GM19452 (cell line): ENCODE data around the gene CAMTA1.

ENCODE experiments used
- ATAC-seq: cut with Tn5 transposase; IDR thresholded peaks from one replicate; pipeline ENCODE4 v1.9.1; 2021; ENCODE audit not compliant: unreplicated experiment

The CAMTA1 gene

GRCh38 chr1:7534061-7534825, 749.0 kb downstream of the CAMTA1 start:
- ATAC-seq: no peak

- no peak for ATAC-seq
Observed at GRCh38 chr1:7535016-7535415, 749.8 kb downstream of the CAMTA1 start.

GRCh38 chr1:7535934-7536878, 751.0 kb downstream of the CAMTA1 start:
- ATAC-seq: no peak

GRCh38 chr1:7536891-7537591, 751.8 kb downstream of the CAMTA1 start:
- ATAC-seq: no peak

- ATAC-seq: no peak
Observed at GRCh38 chr1:7538033-7538432, 752.8 kb downstream of the CAMTA1 start.

GRCh38 chr1:7538849-7539768, 753.9 kb downstream of the CAMTA1 start:
- no peak for ATAC-seq

- no peak for ATAC-seq
Observed at GRCh38 chr1:7539769-7540175, 754.5 kb downstream of the CAMTA1 start.

- ATAC-seq: no peak
Observed at GRCh38 chr1:7540816-7541215, 755.6 kb downstream of the CAMTA1 start.

- ATAC-seq: no peak
Observed at GRCh38 chr1:7541629-7542028, 756.4 kb downstream of the CAMTA1 start.

GRCh38 chr1:7543718-7544090, 758.5 kb downstream of the CAMTA1 start:
- ATAC-seq: no peak

- ATAC-seq: no peak
Observed at GRCh38 chr1:7549277-7550161, 764.3 kb downstream of the CAMTA1 start.

GRCh38 chr1:7550261-7550865, 765.1 kb downstream of the CAMTA1 start:
- ATAC-seq: no peak

GRCh38 chr1:7550981-7551380, 765.7 kb downstream of the CAMTA1 start:
- no peak for ATAC-seq

- ATAC-seq: no peak
Observed at GRCh38 chr1:7551442-7551841, 766.2 kb downstream of the CAMTA1 start.

- no peak for ATAC-seq
Observed at GRCh38 chr1:7552402-7552801, 767.1 kb downstream of the CAMTA1 start.

GRCh38 chr1:7553042-7553690, 767.9 kb downstream of the CAMTA1 start:
- ATAC-seq: no peak

GRCh38 chr1:7554385-7555235, 769.4 kb downstream of the CAMTA1 start:
- no peak for ATAC-seq
